ENCODE data around the gene CABP2. TPM values are rescaled to one million over a fixed set of nuclear protein-coding genes. Genes with fewer than 3 reads are reported as not detected.
A peak's percentile ranks its signal among the peaks of the same experiment; 100 is the strongest.
"Not testable (repeated sequence)": the region's sequence is repeated elsewhere in the genome, so short reads cannot be mapped to it uniquely, and the experiment has no call there.

Gene CABP2
- total RNA-seq, 1 experiment from 2014 or later = not detected

DNA sequence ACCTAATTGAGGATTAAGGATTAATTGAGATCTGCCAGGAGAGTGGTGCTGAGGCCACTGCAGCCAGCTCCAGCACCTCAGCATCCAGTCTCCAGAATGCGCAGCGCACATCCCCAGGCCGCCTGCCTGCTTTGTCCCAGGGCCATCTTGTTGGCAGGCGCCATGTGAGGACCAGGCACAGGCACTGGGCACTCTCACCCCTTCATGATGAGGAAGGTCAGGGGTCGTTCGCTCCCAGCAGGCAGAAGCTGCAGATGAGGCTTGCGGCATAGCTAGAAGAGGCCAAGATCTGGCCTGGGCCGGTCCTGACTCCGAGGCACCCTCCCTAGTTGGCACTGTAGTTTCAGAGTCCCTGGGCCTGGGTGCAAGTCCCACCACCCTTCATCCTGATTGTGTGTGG lies 6.4 kb downstream of the CABP2 start:
- in situ Hi-C loops (cut with HindIII; ENCODE audit: low sequenced_read_pairs) = no loop called here
- DNase-seq (ENCODE audit: low spot score) = no peak

DNA sequence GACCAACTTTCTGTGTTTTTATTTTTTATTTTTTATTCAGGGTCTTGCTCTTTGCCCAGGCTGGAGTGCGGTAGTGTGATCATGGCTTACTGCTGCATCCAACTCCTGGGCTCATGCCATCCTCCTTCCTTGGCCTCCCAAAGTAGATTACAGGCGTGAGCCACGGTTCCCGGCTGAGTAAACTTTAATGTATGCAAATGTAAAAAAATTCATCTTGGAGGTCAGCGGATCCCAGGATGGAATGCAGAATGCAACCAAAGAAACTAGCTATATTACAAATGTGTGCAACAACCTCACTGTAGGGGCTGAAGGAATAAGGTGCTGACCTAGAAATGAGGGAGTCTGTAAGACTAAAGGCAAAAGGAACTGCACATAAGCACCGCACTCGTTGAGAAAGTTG lies 9.1 kb downstream of the CABP2 start:
- in situ Hi-C loops (cut with HindIII; ENCODE audit: low sequenced_read_pairs) = no loop called here

DNA sequence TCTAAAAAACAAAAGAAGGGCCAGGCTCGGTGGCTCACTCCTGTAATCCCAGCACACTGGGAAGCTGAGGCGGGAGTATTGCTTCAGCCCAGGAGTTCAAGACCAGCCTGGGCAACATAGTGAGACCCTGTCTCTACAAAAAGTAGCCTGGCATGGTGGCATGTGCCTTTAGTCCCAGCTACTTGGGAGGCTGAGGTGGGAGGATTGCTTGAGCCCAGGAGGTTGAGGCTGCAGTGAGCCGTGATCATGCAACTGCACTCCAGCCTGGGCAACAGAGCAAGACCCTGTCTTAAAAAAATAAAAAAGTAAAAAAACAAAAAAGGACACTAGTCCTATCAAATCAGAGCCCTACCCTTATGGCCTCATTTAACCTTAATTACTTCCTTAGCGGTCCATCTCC lies 11.7 kb downstream of the CABP2 start:
- in situ Hi-C loops (cut with HindIII; ENCODE audit: low sequenced_read_pairs) = not testable (repeated sequence)

More for the DNA sequence above, 9.1 kb downstream of the CABP2 start:
- DNase-seq (ENCODE audit: low spot score) = no peak

DNA sequence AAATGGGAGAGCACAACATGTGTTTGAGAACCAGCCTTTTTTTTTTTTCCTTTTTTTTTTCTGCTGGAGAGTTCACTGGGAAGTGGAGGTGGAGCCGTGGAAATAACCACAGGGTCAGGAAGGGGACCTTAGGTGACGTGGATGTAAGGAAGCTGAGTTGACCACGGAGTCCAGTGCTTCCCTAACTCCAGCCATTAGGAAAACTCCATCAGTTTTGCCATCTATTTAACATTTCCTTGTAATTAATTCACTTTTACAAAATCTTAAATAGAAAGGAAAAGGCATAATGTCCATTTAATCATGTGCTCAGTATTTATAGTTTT lies 13.3 kb downstream of the CABP2 start:
- DNase-seq (ENCODE audit: low spot score) = no peak
- in situ Hi-C loops (cut with HindIII; ENCODE audit: low sequenced_read_pairs) = no loop called here

More for the DNA sequence above, 11.7 kb downstream of the CABP2 start:
- not testable (repeated sequence) for DNase-seq (ENCODE audit: low spot score)

DNA sequence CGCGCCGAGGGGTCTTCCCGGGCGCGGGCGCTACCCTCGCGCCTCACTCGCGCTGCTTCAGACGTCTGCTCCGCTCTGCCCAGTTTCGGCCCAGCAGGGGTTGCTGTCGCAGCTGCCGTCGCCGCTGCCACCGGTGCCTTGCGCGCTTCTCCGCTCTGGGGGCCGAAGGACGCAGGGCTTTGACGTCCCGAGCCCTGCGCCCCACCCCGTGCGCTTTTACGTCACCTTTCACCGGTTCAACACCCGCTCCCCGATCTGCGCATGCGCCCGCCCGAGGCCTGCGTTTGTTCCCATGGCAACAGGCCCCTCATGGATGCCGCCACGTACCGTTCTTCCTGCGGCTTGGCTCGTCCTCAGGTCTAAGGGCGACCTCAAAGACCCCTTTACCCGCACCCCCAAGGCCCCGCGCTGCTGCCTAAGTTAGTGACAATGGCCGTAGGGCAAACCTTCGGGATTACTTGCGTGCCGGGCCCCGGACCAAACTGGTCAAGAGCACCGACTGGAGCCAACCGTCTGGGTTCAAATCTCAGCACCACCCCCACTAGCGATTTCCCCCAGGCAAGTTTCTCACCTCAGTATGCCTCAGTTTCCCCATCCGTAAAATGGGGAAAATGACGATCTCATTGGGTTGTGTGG lies 14.6 kb downstream of the CABP2 start:
- in situ Hi-C loops (cut with HindIII; ENCODE audit: low sequenced_read_pairs) = no loop called here
- peak; percentile 97 for DNase-seq (ENCODE audit: low spot score)

DNA sequence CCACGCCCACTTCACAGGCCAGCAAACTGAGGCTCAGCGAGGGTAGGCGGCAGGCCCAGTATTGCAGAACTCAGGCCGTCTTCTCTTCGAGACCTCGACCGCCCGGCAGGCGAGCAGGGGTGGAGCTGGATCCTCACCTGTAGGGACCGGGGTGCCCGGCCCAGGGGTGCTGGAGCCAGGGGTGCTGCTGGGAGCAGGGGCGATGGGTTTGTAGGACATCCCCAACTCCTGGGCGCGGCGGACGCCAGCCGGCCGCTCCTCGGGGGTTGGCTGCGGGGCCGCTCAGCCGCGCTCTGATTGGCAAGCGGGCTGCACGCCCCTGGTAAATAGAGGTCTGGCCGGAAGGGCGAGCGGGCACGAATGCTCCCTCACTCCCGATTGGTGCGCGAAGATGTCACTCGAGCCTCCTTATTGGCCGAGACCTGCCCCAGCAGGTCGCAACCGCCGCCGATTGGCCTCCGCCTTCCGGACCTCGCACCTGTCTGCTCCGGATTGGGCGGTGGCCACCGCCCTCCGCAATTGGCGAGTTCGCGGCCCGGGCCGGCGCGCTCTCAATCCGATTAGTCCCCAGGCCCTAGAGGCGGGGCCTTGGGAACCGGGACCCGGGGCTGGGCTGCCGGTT lies 15.3 kb downstream of the CABP2 start, which contains the start of gene CDK2AP2:
Gene CDK2AP2, minus strand, starts transcription at position 299 of the 622 bp plus-strand sequence. Its CDS starts 80 bp downstream, at position 219.
- DNase-seq (ENCODE audit: low spot score) = peak; percentile 99
- in situ Hi-C loops (cut with HindIII; ENCODE audit: low sequenced_read_pairs) = no loop called here

DNA sequence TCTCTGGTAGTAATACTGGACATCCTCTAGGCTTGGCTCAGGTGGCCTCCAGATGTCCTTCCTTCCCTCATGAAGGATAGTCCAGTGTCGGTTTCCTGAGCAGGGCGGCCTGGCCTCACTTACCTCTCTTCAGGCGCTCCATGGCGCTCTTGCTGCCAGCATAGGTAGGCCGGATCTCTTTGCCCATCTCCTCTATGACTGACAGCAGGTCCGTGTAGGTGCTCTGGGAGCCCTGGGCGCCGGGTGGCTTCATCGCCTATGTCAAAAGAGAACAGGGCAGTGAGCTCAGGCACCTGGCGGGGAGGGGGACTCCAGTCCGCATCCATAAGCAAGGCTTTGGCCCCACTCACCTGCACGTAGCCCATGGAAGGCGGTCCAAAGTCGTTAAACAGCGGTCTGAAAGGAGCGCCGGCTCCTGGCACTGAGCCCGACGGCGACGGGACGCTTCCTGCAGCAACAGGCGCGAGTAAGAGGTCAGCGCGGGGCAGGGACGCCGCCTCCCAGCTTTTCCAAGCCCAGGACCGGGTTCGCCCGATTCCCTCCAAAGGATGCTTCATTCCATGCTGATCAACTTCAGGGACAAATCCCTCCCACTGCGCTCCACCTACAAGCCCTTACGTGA lies 15.9 kb downstream of the CABP2 start:
- in situ Hi-C loops (cut with HindIII; ENCODE audit: low sequenced_read_pairs) = no loop called here
- no peak for DNase-seq (ENCODE audit: low spot score)

DNA sequence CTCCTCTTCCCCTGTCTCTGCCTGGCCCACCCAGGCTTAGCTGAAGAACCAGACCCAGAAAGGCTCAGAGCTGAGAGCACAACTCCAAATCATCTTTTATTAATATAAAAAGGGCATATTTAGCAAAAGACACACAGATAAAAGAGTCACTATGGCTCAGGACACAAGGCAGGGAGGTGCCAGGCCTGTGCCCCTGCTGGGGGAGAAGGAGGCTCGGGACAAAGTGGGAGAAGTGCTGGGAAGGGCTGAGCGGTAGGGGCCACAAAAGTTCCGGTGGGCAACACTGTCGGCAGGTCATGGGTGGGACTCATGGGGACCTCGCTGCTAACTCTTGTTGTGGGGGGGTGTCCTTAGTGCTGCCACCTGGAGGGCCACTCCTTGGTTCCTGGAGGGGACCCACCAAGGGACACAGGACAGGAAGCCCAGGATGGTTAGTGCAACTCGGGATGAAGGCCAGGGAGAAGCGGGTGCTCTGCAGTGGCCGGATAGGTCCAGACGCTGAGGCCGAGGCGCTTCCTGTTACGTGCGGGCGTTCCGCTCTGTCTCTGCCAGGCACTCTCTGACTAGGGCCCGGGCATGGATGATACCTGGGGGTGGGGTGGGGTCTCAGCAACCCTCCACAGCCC lies 16.7 kb downstream of the CABP2 start:
- in situ Hi-C loops (cut with HindIII; ENCODE audit: low sequenced_read_pairs) = no loop called here
- DNase-seq (ENCODE audit: low spot score) = no peak

DNA sequence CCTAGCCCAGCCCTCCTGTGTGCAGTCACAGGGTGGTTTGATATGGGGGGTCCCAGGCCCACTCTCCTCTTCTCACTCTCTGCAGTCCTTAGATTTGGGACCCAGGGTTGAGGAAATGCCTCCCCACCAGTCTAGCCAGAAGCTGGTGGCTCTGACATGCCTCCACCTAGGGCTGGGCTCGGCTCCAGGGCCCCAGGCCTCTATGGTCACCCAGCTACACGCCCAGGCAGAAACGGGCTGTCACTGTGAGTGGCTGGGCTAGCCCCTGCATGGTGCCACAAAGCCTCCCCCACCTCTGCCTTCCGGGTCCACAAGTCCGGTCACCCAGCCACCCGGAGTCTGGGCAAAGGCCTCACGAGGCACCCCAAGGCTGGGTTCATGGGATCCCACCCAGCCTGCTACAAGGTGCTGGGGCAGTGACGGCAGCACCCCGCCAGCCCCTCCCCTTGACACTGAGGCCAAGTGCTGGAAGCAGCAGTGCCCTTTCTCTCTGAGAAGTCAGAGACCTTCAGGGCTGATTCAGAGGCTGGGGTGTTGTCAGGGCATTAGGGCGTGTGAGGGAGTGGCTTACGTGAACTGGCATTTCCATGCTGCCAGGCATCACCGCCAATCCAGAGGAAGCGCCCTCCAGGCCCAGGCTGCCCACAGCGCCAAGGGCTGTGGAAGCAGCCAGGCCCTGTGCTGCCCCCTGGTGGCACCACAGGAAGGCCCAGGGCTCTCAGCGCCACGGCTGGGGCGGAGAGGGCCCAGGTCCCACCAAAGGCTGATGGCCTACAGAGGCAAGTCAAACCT lies 17.4 kb downstream of the CABP2 start:
- in situ Hi-C loops (cut with HindIII; ENCODE audit: low sequenced_read_pairs) = no loop called here

DNA sequence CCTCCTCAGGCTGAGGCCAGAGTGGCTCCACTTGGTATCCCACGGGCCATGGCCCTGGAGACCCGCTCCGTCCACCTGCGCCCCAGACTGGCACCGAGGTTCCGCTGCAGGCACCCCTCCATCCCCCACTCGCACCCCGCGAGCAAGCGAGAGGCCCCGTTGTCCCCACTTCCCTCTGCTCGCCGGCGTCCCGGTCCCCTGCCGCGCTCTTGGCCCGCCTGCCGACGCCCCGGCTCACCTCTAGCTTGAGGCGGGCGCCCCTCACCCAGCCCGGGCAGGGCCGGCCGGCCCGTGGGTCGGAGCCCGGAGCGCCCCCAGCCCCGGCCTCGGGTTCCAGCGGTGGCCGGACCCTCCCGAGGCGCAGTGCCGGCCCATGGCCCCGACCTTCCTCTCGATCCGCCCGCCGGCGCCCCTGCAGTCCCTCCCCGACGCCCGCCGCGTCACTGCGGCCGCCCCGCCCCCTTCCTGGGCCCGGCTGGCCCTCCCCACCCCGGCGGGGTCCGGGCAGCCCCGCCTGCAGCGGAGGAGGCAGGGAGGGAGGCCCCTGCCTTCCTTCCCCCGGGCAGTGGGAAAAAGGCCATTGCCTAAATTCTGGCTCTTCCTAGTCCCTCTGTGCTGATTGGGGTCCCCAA lies 18.2 kb downstream of the CABP2 start, which contains the start of gene PITPNM1:
Gene PITPNM1, minus strand, starts transcription at position 414 of the 632 bp plus-strand sequence. CDS start 1,183 bp downstream, outside the sequence.
- DNase-seq (ENCODE audit: low spot score) = peak; percentile 30
- in situ Hi-C loops (cut with HindIII; ENCODE audit: low sequenced_read_pairs) = no loop called here

More for the DNA sequence above, 17.4 kb downstream of the CABP2 start:
- peak; percentile 94 for DNase-seq (ENCODE audit: low spot score)

DNA sequence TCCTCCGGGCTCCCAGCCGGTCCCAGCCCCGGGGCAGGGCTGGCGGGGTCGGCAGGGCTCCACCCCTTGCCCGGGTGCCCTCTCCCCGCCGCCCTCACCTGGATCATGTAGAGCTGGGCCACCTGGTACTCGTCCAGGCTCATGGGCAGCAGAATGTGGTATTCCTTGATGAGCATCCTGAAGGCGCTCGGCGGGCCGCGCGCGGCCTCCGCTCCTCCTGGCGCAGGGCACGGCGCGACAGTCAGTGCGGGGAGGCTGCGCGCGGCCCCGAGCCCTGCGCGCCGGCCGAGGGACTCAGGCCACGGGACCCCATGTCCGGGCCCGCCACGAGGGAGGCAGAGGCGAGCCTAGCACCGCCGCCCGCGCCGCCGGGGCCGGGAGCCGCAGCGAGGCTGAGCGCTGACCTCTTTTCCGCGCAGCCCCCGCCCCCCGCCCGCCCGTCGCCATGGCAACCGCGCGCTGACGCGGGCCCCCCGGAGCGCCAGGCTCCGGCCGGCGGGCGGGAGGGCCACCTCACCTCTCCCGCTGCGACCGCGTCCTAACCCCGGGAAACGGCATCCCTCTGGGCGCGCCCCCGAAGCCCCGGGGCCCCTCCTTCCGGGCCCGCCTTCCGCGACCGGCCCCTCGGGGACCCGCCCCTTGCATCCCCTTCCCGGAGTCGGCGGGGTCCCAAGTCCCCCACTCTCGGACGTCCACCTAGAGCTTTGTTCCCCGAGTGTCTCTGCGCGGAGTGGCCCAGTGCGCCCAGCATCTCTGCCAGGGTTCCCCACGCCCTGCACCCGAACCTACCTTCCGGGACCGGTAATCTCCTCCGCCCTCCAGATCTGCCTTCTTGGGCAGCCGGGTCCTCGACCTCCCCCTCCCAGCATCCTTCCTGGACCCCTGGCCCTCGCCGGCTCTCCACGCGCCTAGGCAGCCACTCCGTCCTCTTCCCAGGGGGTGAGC lies 19.0 kb downstream of the CABP2 start:
- in situ Hi-C loops (cut with HindIII; ENCODE audit: low sequenced_read_pairs) = no loop called here
- peak; percentile 50 for DNase-seq (ENCODE audit: low spot score)

DNA sequence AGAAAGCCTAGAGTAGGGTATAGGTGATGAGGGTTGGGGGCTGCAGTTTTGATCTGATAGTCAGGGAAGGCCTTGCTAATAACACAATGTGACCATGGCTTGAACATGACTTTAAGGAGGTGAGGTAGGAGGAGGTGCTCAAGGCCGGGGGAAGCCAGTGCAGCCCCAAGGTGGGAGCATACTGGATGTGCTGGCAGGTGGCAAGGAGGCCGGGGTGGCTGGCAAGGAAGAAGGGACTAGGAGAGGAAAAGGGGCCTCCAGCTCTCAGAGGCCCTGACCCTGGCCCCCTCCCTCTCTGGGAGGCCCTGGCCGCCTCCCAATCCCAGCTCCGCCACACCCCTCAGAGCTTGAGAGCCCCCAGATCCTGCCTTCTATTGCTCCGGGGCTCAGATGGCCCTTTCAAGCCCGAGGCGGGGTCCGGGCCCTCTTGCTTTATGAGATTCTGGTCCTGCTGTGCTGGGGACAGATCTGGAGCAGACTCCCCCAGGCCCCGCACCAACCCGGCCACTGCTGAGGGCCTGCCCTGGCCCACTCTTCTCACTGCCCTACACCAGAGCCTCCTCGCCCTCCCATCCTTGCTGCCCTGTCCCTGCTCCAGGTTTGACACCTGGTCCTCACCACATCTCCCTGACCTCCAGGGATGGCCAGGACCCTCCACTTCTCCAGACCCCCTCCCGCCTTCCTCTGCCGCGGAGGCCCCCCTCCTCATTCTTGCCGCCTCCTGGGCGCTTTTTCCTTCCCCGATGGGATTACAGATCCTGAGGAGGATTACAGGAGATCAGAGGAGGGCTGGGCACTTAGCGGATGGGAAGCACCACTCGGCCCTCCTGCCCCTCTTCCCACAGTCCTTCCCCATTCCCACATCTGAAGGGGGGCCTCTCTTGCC lies 19.9 kb downstream of the CABP2 start:
- in situ Hi-C loops (cut with HindIII; ENCODE audit: low sequenced_read_pairs) = no loop called here
- DNase-seq (ENCODE audit: low spot score) = no peak

DNA sequence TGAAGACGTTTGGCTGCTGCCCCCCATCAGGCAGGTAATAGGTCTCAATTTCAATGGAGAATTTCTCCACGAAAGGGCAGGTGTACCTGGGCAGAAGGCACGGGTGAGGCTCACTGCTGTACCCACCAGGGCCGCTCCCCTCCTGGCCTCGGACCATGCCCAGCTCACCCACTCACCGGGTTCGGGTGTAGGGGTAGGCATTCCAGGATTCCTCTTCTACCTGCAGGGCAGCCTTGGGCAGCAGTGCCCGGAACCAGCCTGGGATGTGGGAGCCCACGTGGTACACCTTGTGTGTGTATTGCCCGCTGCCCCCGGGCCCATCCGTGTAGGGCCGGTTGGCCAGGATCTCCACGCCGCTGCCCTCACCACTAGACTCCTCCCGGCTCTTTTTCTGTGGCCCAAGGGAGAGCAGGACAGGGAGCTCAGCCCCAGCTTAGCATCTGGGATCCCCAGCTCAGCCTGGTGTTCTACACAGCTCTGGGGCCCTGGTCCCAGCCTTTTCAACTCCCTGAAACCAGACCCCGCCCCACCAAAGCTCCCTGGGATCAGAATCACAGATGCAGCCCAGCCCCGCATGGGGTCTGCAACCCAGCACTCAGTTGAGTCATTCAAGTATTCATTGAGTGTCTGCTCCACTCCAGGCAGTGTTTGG lies 20.8 kb downstream of the CABP2 start:
- in situ Hi-C loops (cut with HindIII; ENCODE audit: low sequenced_read_pairs) = no loop called here

DNA sequence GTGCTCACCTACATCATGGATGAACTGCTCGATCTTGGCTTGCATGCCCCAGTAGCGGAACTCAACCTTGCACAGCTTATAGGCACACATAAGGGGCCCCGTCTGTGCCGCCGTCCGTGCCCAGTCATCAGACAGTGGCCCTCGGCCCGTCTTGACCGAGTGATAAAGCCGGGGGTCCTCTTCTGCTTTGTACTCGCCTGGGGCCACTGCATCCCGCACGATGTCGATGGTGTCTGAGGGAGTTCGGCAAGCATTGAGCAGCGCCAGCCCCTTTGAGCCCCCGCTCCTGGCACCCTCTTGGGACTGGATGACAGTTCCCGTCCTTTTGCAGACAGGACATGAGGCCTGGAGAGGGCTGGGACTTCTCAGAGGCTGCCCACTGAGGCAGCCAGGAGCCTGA lies 21.4 kb downstream of the CABP2 start:
- no peak for DNase-seq (ENCODE audit: low spot score)
- in situ Hi-C loops (cut with HindIII; ENCODE audit: low sequenced_read_pairs) = no loop called here

More for the DNA sequence above, 20.8 kb downstream of the CABP2 start:
- no peak for DNase-seq (ENCODE audit: low spot score)

DNA sequence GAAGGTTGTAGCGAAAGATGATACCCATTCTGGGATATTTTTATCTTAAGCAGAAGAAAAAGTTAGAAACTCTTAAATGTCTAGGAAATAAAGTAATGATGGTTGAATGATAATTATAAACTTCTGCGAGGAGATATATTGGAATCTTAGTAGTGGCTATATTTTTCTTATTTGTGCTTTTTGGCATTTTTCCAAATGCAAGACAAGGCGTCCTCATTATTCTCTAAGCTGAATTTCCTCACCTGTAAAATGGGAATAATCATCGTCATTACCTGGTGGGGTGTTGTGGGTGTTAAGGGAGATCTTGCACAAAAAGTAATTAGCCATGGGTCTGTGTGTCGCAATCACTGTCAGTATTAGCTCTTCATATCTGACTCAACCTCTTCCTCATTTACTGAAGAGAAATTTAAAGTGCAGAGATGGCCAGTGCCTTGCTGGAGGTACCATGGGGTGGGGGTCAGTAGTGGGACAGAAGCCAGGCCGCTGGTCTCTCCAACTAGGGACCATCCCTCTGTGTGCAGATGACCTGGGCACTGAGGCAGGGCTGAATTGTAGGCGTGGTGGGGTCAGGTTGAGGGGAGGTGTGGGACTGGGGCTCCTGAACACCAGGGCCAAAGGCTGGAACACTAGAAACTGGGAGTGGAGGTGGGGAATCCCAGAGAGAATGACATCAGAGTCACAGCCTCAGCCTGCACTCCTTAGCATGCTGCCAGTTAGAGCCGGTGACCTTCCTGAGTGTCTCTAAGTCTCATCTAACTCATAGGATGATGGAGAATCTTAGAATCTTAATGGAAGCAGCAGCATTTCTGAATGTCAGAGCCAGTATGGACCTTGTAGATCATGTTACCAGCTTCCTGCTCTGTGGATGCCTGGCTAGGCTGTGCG lies 22.2 kb downstream of the CABP2 start:
- in situ Hi-C loops (cut with HindIII; ENCODE audit: low sequenced_read_pairs) = no loop called here
- DNase-seq (ENCODE audit: low spot score) = no peak

DNA sequence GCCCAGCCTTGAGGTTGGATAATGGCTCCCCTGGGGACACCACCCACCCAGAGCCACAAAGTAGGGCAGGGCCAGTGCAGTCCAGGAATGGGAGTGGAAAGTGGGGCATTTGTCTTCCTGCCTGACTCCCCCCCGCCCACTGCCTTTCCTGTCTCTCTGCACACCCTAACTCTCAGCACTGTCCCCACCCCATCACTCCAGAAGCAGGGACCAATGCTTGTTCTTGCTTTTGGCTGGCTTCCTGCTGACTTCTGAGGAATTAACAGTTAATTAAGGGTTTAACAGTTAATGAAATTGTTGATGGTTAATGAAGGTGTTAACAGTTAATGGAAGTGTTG lies 22.8 kb downstream of the CABP2 start:
- in situ Hi-C loops (cut with HindIII; ENCODE audit: low sequenced_read_pairs) = no loop called here
- no peak for DNase-seq (ENCODE audit: low spot score)

Measured in G401 (cell line).